ENCODE results near the gene SPOCK3.
A peak's percentile ranks its signal among the peaks of the same experiment; 100 is the strongest.
"Not testable (repeated sequence)": the region's sequence is repeated elsewhere in the genome, so short reads cannot be mapped to it uniquely, and the experiment has no call there.

Gene SPOCK3

DNA sequence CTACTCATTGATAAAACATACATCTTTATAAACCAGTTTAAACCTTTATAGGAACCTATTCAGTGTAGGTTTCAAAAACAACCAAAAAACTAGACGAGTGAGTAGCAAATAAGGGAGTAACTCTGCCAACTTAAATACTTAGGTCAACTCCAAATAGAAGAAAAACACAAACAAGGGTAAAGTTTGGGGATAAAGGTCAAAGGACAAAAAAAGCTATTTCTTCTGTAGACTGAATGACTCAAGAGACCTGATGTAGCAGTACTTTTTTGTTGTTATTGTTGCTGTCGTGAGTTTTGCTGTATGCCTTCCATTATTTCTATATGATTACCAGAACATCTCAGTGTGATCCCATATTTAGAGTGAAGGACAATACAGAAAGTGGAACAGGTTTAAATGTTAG is 199.3 kb downstream of the SPOCK3 start:
- no peak for DNase-seq (ENCODE audit: low read depth)

DNA sequence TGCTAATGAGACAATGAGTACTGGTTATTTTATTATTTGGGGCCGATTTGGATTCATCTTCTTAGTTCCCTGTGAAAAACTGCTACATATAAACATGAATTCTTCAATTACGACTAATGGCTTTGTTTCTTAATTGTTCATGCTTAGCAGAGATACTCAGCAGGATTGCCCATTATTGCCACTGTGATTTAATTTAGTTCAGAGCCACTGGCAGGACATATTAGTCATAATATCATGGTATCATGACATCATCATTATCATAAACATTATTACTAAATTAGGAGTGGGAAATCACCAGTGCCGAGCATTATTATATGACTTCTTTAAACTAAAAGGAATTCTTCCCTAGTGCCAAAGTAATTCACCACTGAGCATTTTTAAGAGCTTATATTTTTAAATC is 201.4 kb downstream of the SPOCK3 start:
- no peak for DNase-seq (ENCODE audit: low read depth)

DNA sequence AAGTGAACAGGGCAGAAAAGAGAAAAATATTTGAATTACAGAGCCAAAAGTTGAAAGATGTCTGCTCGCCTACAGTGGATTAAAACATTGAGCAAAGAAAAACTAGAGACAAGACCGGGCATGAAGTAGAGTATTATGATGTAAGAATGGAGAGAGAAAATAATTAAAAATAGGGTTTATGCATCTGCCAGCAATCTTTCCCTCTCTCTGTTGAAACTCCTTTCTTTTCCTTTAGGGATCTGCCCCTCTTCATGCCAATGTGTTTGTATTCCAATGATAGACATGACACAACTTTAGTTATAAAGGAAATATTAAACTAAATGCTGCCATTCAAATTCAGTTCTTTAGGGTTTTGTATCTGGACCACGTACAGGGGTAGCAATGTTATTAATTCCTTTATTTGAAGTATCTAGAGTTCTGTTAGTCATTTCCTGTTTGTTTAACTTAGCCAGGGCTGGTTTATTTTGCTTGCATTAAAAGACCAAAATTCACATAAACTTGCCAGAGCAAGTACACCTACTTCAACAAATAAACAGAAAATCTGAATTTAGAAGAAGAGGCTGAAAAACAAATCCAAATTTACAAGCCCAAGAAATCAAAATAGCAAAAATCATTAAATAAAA is 202.6 kb downstream of the SPOCK3 start:
- DNase-seq (ENCODE audit: low read depth): no peak

DNA sequence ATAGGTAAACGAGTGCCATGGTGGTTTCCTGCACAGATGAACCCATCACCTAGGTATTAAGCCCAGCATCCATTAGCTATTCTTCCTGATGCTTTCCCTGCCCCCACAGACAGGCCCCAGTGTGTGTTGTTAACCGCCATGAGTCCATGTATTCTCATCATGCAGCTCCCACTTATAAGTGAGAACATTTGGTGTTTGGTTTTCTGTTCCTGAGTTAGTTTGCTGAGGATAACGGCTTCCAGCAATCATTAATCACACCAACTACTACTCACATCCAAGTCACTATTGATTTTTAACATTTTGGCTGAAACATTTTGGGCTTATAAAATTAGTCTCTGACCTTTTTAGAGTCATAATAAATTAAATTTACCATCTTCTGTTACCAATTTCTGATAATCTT is 205.3 kb downstream of the SPOCK3 start:
- no peak for DNase-seq (ENCODE audit: low read depth)

DNA sequence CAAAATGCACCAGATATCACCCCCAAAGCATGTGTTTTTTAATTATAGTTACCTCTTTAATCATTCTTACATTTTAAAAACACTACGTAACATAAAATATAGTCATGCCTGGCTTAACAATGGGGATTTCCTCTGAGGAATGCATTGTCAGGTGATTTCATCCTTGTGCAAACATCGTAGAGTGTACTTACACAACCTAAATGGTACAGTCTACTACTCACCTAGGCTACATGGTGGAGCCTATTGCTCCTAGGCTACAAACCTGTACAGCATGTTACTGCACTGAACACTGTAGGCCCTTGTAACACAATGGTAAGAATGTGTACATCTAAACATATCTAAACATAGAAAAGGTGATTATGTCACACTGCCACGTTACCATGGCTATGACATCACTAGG is 208.6 kb downstream of the SPOCK3 start:
- DNase-seq (ENCODE audit: low read depth): no peak

DNA sequence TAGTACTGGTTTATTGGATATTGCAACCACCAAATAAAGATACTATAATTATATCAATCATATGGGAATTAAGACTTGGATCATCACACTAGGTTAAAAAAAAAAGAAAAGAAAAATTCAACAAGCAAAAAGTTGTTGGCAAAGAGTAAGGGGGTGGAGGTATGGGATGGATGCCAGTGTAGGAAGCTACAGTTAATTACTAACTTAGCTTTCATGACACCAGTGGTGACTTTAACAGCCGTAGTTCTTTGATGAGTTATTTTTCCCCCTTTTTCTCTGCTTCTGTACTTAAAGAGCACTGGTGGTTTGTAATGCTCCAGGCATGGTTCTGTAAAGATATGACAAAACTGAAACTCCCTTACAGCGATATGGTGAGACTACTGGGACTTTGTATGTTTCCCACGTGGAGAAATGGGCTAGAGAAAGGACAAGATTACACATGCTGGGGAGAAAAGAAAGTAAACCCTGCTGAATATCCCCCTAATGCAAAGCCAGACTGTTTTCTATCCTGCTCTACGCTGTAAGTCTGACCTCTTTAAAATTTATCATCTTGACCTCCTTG is 210.8 kb downstream of the SPOCK3 start:
- no peak for DNase-seq (ENCODE audit: low read depth)

DNA sequence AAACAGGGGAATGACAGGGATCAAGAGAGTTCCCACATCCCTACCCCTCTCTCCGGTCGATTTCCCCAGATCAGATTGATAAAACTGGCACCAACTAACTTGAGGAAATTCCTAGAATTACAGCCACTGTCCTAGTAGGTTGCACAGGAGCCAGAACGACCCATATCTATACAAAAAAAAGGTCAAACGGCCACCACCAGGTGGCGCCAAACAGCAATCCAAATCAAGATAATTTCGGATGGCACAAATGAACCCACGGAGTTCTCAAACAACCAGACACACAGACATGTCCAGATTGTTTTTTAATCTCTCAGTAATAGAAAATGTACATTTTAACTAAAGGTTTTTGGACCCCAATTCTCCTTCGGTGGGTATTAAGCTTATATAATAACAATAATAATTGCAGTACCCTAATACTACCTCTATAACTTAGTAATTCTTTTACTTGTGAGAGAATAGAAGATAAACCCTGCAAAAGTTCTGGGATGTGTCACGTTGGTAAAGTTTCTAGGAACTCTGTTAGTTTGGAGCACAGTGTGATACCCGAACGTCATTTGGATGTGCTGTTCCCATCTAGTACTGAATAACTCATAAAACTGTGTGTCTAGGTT is 212.6 kb downstream of the SPOCK3 start:
- DNase-seq (ENCODE audit: low read depth): peak; percentile 12

DNA sequence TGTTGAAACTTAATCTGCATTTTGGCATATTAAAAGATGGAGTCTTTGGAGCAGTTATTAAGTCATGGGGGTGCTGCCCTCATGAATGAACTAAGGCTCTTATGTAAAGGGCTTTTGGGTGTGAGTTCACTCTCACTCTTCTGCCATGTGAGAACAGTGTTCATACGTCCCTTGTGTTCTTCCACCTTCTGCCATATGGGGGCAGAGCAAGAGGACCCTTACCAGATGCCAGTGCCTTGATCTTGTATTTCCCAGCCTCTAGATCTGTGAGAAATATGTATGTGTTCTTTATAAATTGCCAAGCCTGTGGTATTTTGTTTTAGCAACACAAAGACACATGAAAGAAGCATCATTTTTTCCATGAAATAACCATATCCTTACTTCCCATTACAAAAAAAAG is 213.9 kb downstream of the SPOCK3 start:
- no peak for DNase-seq (ENCODE audit: low read depth)

DNA sequence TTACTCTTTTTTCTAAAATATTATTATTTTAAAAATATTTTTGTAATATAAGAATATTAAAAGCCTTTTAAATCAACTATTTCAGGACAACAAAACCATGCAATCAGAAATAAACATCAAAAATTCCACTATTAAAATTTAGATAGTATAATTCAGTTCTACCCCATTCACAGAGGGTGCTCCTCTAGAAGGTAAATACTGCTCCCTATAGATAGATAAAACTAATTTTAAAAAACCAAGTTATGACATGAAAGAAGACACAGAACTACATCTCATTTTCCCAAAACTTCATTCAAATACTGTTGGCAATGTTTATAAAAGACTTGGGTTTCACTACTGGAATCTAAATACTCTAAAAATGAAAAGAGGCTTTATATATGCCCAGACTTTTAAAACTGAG is 219.3 kb downstream of the SPOCK3 start:
- no peak for DNase-seq (ENCODE audit: low read depth)

DNA sequence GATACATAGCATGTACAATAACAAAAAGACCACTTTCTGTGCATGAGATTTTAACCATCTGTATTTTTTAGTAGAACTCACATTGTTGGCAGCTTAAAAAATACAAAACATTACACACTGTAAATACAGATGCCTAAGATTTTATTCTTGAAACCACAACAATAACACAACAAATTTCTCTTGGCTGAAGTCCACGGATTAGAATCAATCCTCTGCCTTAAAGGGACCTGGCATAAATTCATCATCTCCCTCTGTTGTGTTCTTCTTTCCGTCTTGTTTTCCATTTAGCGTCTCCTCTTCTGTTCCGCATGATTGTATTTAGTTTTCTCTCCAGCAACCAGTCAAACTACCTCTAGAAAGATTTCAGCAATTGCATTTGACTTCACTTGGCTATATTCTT is 231.0 kb downstream of the SPOCK3 start:
- DNase-seq (ENCODE audit: low read depth): no peak

DNA sequence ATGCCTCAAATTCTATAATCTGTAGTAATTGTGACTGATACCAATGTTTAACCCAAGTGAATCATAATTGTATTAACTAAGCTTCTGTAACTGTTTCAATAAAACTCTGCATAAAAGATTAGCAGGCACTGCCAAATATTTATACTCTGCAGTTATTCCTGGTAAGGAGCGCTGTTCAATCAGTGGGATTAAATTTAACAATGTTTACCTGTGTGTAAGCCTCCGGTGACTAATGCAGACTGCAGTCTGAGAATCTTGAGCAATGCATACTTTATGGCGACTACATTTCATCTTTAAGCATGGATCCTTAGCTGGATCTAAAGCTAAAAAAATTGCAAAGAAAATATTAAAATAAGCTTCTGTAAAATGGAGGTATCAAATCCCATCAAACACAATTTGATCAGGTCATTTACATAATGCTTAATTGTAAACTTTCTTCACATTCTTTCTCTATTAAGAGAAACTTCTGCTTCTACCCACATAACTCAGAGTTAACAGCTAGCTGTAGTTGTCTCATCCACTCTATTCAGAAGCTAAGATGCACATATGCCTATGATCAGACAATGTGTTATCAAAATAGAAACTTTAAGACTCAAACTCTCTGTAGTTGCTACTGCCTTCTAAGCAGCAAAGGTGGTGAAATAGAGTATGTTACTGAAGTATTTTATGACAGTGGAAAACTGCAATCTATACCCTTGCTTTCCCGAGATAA is 234.0 kb downstream of the SPOCK3 start:
- DNase-seq (ENCODE audit: low read depth): no peak

DNA sequence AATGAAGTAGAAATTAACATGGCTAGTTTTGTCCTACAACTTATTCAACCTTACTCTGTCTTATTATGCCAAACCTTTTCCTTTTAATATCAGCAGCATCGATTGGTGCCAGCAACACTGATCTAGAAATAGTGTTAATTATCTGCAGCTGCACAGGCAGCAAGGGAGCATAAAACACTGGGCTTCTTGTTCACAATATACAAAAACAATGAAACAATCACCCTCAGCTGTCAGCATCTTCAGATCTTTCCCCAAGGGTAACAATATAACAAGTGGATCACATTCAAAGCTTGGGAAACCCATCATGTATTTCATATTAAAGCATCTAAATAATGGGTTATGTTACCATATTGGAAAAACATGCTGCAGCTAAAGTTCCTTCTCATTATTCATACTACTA is 238.1 kb downstream of the SPOCK3 start:
- DNase-seq (ENCODE audit: low read depth): no peak

DNA sequence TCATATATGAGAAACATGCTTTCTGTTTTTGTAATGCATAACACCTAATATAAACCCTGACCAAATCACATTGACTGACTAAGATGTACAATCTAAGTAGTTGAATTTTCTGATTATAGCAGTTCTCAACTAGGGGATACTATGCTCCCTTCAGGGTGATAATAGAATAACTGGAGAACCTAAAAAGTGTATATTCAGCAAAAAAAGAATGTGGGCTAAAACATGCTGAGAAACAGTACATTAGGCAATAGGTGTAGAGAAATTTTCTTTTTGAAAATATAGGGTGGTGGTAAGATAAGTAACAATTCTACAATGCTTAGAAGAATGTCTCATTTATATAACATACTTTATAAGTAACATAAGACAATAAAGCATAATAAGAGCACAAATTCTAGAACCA is 239.6 kb downstream of the SPOCK3 start:
- DNase-seq (ENCODE audit: low read depth): no peak

DNA sequence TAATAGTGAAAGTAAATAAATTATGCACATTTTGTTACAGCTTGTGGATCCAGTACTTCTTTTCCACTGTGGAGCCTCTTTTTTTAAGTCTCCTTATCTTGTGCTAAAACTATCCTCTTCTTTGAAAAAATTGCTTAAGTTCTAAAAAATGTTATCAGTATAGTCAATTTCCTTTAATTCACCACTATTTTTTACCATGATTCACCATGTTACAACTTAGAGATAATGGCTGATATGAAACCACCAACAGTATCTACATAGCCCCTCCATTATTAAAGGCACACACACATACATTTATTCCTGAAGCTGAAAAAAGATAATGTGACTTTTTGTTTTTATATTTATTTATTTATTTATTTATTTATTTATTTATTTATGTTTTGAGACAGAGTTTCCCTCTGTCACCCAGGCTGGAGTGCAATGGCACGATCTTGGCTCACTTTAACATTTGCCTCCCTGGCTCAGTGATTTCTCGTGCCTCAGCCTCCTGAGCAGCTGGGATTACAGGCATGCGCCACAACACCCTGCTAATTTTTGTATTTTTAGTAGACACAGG is 243.2 kb downstream of the SPOCK3 start:
- DNase-seq (ENCODE audit: low read depth): no peak

DNA sequence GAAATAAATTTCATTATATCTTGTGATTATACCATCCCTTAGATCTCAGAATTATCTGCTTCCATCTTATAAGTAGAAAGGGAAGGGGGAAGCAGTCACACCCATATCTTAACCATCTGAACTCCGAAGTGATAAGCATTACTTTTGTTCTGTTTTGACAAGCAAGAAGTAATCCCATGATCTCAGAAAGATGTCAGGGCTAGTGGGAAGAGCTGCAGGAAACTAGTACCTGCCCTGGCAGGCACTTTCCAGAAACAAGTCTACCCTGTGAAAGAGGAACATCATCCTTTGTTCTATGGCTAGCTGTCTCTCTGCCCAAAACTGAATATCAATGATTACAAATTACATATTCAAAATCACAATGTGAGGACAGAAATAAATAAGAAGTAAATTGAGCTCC is 244.4 kb downstream of the SPOCK3 start:
- DNase-seq (ENCODE audit: low read depth): no peak

DNA sequence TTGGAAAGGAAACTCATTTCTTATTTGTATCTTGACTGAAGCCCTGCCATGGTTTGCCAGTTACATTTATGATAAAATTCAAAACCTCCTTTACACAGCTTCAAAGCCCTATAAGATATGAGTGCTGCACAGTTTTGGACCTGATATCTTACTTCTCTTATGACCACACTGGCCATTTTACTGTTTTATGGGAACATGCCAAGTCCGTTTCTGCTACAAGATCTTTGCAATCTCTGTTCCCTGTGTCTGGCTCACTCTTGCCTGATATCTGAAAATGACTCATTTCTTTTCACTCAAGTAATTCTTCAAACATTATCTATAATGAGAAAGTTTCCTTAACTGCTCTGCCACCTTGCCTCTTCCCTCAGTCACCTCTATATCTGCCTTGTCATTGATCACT is 247.3 kb downstream of the SPOCK3 start:
- no peak for DNase-seq (ENCODE audit: low read depth)

DNA sequence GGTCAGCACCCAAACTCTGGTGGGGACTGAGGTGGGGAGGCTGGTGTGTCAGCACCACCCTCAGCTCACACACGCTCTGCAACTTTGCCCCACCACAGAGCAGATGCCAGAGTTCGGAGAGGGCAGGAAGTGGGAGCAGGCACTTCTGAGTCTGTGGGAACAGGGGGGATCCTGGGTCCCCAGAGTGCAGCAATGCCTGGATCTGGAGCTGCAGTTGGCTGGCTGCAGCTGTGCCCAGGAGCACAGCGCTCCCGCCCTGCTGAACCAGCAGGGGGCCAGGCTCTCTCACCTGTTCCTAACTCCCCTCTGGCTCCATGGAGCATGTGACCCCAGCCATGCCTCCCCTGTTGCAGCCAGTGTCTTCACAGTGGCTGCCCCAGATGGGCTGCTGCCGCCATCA is 252.4 kb downstream of the SPOCK3 start:
- no peak for DNase-seq (ENCODE audit: low read depth)

DNA sequence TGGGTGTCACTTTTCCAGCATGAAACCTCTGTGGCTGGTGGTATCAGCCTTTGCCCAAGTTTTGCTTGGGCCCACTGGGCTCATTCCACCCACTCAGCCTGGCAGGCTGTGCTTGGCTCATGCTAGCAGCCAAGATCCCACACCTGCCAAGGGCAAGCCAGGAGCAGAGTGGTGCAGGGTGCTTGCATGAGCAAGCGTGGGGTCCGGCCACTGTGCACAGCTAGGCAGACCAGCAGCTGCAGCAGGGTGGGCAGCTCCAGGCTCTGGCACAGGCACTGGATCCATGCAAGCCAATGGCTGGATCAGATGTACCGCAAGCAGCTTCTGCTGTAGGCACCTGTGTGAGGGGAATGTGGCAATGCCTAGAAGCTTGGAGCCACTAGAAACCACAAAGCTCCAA is 253.9 kb downstream of the SPOCK3 start:
- DNase-seq (ENCODE audit: low read depth): no peak

DNA sequence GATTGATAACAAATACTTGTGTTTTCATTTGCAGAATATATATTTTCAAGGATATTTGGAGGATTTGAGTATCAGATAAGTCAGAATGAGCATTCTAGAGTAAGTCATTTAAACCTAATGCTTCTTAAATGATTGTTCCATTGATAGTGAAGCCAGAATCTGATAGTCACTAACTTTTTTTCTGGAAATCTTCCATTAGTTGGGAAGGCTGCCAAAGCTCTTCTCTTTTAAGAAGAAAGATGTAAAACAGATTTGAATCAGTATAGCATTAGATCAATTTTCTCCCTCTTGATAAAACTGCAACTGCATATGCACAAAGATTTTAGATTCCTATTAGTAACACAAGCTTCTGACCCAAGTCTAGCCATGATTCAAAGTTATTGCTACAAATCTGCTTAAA is 256.7 kb downstream of the SPOCK3 start:
- no peak for DNase-seq (ENCODE audit: low read depth)

DNA sequence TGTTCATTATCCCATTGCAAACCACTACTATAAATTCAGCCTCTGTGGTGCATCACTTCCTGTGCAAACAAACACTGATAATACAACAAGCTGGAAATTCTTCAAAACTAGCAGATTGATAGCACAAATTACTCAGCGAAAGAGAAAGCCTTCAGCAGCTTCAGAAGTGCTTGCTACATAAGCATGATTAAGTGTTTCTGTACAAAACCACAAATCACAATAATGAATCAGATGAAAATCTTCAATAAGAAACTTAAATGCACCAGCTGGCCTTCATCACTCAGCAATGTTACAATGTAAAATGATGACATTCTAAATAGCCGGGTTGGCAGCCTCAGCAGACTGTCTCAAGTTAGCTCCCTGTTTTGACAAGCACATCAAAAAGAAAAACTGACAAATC is 262.2 kb downstream of the SPOCK3 start:
- no peak for DNase-seq (ENCODE audit: low read depth)

DNA sequence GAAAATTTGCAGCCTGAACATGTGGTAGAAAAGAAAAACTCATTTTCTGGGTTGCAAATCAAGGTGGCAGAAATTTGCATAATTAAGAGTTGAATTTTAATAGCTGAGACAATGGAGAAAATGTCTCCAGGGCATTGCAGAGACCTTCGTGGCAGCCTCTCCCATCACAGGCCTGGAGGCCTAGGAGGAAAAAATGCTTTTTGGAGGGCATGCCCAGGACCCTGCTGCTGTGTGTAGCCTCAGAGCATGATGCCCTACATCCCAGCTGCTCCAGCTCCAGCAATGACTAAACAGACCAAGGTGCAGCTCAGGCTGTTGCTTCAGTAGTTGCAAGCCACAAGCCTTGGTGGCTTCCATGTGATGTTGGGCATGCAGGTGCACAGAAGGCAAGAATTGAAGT is 266.1 kb downstream of the SPOCK3 start:
- DNase-seq (ENCODE audit: low read depth): not testable (repeated sequence)

DNA sequence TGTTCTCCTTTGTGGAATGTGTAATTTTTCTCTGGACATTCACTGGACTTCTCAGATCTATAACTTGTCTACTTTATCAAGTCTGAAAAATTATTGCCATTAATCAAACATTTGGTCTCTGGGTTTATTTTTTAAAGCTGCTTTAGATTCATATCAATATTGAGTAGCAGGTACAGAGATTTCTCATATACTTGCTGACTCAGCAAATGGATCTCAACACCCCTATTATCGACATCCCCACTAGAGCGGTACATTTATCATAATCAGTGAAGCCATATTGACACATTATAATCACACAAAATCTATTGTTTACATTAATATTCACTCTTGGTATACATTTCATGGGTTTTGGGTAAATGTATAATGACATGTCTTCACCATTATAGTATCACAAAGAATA is 268.7 kb downstream of the SPOCK3 start:
- DNase-seq (ENCODE audit: low read depth): no peak

DNA sequence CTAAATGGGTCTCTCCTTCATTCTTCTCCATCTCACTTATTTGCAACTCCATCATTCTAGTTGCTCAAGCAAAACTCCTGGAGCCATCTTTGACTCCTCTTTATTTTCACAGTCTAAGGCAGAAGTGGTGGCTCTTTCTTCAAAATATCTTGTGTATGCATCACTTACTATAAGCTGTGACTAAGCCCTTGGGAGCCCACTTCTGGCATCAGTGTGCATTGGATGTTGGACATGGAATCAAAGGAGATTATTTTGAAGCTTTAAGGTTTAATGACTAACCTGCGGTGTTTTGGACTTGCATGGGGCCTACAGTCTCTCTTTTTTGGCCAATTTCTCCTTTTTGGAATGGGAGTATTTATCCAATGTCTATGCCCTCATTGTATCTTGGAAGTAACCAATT is 276.8 kb downstream of the SPOCK3 start:
- DNase-seq (ENCODE audit: low read depth): no peak

All from stimulated activated CD8-positive, alpha-beta memory T cell treated with anti-CD3 and anti-CD28 coated beads, Interleukin-15, amount 100 ng/mL, for 1 hour (primary cell).